Osteocyte (in vitro differentiated cells): Measurements from ENCODE around the gene BTLA. TPM values are rescaled to one million over a fixed set of nuclear protein-coding genes. Genes with fewer than 3 reads are reported as not detected.

ENCODE experiments used
- DNase-seq: peaks from one replicate; pipeline ENCODE4 v3.0.0; 2021; ENCODE audit warnings: mixed read lengths; ENCODE audit not compliant: unreplicated experiment; ENCODE audit errors: extremely low spot score
- H3K27ac Mint-ChIP-seq: one replicate; pipeline ENCODE4 v1.8.0; 2021; ENCODE audit warnings: mild to moderate bottlenecking, mixed read lengths; ENCODE audit not compliant: unreplicated experiment
- H3K27me3 Mint-ChIP-seq: one replicate; pipeline ENCODE4 v1.8.0; 2021; ENCODE audit warnings: mixed read lengths; ENCODE audit not compliant: unreplicated experiment
- H3K36me3 Mint-ChIP-seq: one replicate; pipeline ENCODE4 v1.8.0; 2021; ENCODE audit warnings: mixed read lengths; ENCODE audit not compliant: unreplicated experiment
- H3K4me1 Mint-ChIP-seq: one replicate; pipeline ENCODE4 v1.8.0; 2021; ENCODE audit warnings: mixed read lengths; ENCODE audit not compliant: unreplicated experiment
- H3K4me3 Mint-ChIP-seq: one replicate; pipeline ENCODE4 v1.8.0; 2021; ENCODE audit warnings: mild to moderate bottlenecking, moderate library complexity, mixed read lengths; ENCODE audit not compliant: unreplicated experiment
- H3K9me3 Mint-ChIP-seq: one replicate; pipeline ENCODE4 v1.8.0; 2021; ENCODE audit warnings: mixed read lengths; ENCODE audit not compliant: unreplicated experiment
- total RNA-seq: library from RNA; stranded (reverse); gene quantifications from 2 replicates; pipeline ENCODE4 v1.2.1, GENCODE V29; 2021
- TF ChIP-seq, protein P1 (sequence below): fragments of 200-600 bp; sonication (generic); IDR thresholded peaks from 2 replicates; pipeline ENCODE4 v1.5.0; 2021; ENCODE audit warnings: antibody characterized with exemption, mild to moderate bottlenecking, moderate library complexity

The BTLA gene
- total RNA-seq, 1 donor from 2014 or later: not detected

DNA sequence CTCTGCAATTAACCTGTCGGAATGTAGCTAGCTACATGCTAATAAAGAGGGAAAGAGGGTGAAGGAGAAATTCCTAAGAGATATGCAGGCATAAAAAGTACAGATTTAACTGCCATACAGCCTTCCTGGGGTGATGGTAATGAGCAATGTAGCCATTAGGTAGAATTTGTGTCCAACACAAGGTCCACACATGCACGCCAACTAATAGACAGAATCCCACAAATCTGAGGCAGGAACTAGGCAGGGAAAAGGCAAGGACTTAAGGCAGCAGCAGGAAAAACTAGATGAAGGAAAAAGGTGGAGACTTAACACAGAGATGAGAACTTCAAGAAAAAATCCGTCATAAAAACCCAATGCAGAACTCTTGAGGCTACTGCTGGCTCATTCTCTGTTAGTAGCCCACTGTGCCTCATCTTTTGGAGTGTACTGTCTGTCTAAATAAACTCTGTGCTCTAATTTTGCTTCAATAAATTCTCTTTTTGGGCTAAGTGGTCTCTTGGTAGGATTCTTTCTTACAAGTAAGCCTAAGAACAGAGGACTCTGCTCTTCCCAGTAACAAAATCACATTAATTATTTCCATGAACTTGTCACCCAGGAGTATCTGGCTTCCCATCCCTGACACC, 81.5 kb downstream of the BTLA start:
- H3K36me3 Mint-ChIP-seq: no peaks in the 10 kb centered on the region
- no peaks in the 10 kb centered on the region for H3K4me1 Mint-ChIP-seq
- peaks cover 19% of the 10 kb centered on the region for H3K27me3 Mint-ChIP-seq
- TF ChIP-seq, protein P1, sequence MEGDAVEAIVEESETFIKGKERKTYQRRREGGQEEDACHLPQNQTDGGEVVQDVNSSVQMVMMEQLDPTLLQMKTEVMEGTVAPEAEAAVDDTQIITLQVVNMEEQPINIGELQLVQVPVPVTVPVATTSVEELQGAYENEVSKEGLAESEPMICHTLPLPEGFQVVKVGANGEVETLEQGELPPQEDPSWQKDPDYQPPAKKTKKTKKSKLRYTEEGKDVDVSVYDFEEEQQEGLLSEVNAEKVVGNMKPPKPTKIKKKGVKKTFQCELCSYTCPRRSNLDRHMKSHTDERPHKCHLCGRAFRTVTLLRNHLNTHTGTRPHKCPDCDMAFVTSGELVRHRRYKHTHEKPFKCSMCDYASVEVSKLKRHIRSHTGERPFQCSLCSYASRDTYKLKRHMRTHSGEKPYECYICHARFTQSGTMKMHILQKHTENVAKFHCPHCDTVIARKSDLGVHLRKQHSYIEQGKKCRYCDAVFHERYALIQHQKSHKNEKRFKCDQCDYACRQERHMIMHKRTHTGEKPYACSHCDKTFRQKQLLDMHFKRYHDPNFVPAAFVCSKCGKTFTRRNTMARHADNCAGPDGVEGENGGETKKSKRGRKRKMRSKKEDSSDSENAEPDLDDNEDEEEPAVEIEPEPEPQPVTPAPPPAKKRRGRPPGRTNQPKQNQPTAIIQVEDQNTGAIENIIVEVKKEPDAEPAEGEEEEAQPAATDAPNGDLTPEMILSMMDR: no peak
- H3K4me3 Mint-ChIP-seq: no peak overlapping the region
- H3K9me3 Mint-ChIP-seq: no peaks in the 10 kb centered on the region
- no peak for DNase-seq
- no peak overlapping the region for H3K27ac Mint-ChIP-seq

DNA sequence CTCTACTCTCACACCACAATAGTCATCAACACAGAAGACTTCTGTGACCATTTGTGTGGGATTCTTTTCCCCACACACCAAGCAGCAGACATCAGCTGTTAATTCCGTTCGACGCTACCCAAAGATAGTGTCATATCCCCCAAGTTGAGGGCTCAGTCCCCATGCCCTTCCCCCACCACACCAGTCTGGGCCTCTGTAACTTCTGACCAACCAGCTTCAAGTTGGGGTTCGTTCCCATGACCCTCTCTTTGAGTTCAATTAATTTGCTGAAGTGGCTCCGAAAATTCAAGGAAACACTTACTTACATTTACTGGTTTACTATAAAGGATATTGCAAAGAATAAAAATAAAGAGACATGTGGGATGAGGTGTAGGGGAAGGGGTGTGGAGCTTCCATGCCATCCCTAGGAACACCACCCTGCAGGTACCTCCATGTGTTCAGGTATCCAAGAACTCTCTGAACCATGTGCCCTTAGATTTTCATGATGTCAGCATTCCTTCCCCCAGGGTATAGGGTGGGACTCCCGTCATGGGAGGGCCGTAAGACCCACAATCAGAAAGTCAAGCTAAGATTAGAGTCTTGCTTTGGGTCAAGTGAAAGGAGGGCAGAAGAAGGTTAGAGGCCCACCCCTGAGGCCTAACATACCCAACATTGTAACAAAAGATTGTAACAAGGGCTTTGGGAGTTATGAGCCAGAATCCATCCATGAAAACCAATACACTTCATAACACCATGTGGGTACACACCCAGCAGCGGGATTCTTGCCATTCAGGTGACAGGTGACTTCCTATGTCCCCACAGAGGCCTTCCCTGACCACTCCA, 82.7 kb downstream of the BTLA start:
- H3K27ac Mint-ChIP-seq: no peak overlapping the region
- TF ChIP-seq, protein P1: no peak
- no peak for DNase-seq
- H3K36me3 Mint-ChIP-seq: no peaks in the 10 kb centered on the region
- peaks cover 10% of the 10 kb centered on the region for H3K27me3 Mint-ChIP-seq
- no peak overlapping the region for H3K4me3 Mint-ChIP-seq
- H3K4me1 Mint-ChIP-seq: no peaks in the 10 kb centered on the region
- no peaks in the 10 kb centered on the region for H3K9me3 Mint-ChIP-seq

- no peak for DNase-seq
- no peaks in the 10 kb centered on the region for H3K9me3 Mint-ChIP-seq
- TF ChIP-seq, protein P1: no peak
These were observed 83.9 kb downstream of the BTLA start for GRCh38 chr3:112415390-112415789.

More at GRCh38 chr3:112415390-112415789, 83.9 kb downstream of the BTLA start:
- Mint-ChIP-seq H3K4me3 (no peak overlapping the region), H3K4me1 (no peaks in the 10 kb centered on the region), H3K36me3 (no peaks in the 10 kb centered on the region), H3K27ac (no peak overlapping the region), H3K27me3 (peaks cover 6% of the 10 kb centered on the region)

Other genes starting within 250 kb of the BTLA start
- not detected in 2 replicates for gene SLC9C1, start 205.3 kb downstream of the BTLA start, total RNA-seq
- 0.27 TPM in 1 of 2 replicates, not detected in the other for gene CD200, start 166.3 kb downstream of the BTLA start, total RNA-seq
- gene ATG3, start 62.5 kb upstream of the BTLA start, total RNA-seq: 39.8 and 46.3 TPM in 2 replicates
- 51.4 and 51.6 TPM in 2 replicates for gene SLC35A5, start 62.6 kb upstream of the BTLA start, total RNA-seq
- 1,760 and 1,947 TPM in 2 replicates for gene CCDC80, start 141.7 kb upstream of the BTLA start, total RNA-seq